Activated CD4-positive, alpha-beta T cell treated with anti-CD3 and anti-CD28 coated beads, Interleukin-2, Interleukin-4, amounts not matched to agents 100 ng/mL and 50 ng/mL, durations not matched to agents 16 hours and 8 hours (primary cell): ENCODE results near the gene TP73.
"Not testable (repeated sequence)": the region's sequence is repeated elsewhere in the genome, so short reads cannot be mapped to it uniquely, and the experiment has no call there.

Source experiments
- DNase-seq: peaks from one replicate; pipeline ENCODE4 v3.0.0-alpha.2; 2020; ENCODE audit warnings: low spot score

The TP73 gene

GRCh38 chr1:3618881-3619671, 33.2 kb upstream of the TP73 start:
- DNase-seq, result peak; percentile 76

- no peak for DNase-seq
Observed at GRCh38 chr1:3620708-3621107, 31.6 kb upstream of the TP73 start.

GRCh38 chr1:3621151-3621671, 31.1 kb upstream of the TP73 start:
- DNase-seq, result not testable (repeated sequence)

- DNase-seq, result not testable (repeated sequence)
Observed at GRCh38 chr1:3622102-3622501, 30.2 kb upstream of the TP73 start.

DNA sequence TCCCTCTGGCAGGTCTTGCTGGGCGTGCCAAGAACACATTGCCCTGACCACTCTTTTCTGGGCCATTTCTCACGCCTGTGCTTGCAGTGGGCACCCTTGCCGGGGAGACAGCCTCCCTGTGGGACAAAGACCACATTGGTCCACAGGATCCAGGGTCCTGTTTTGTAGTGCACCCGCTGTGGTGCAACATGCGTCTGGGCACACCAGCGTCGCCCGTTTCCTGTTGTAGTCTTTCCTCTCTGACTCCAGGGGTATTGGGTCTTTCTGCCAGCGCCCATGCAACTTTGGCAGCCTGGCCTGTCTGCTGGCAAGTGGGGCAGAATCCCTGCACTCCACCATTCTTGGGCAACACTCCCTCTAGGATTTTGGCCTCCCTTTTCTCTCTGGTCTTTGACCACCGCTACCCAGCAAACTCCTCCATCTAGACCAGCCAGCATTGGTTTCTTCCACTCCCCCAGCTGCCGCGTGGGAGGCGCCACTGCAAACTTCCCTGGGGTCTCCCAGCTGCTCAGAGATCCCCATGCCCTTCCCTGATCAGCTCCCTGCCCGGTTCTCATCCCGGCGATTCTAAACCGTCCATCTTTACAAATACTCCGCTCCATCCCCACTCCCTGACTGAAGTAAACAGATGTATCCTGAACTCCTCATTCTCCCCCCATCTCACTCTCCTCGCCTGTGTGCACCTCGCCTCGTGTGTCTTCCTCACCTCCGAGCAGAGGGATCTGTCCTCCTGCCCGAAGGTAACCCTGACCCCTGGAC, 28.7 kb upstream of the TP73 start:
- DNase-seq, result no peak

- DNase-seq, result peak; percentile 98
Observed at GRCh38 chr1:3624200-3625136, 27.8 kb upstream of the TP73 start, which contains the start of gene TPRG1L. TPRG1L (plus strand) TSS chr1:3625015; CDS start chr1:3625073, 58 bp downstream.

DNA sequence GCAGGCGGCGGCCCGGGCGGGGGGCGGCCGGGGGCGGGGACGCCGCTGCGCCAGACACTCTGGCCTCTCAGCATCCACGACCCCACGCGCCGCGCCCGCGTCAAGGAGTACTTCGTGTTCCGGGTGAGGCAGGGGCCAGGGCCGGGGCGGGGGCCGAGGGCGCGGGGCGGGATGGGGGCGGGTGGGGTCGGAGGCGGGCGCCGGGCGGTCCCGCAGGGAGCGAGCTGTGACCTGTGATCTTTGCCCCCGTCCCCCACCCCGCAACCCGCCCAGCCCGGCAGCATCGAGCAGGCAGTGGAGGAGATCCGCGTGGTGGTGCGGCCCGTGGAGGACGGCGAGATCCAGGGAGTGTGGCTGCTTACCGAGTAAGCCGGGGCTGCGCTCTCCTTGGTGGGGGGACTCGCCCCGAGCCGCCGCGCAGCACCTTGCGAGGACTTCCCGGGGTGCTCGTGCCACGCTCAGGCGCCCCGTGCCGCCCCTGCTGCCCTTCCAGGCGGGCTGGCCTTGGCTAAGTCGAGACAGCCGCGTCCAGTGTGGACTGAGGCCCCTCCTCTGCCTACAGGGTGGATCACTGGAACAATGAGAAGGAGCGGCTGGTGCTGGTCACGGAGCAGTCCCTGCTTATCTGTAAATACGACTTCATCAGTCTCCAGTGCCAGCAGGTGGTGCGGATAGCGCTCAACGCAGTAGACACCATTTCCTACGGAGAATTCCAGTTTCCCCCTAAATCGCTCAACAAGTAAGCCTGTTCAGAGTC, 27.0 kb upstream of the TP73 start:
- DNase-seq, result no peak

DNA sequence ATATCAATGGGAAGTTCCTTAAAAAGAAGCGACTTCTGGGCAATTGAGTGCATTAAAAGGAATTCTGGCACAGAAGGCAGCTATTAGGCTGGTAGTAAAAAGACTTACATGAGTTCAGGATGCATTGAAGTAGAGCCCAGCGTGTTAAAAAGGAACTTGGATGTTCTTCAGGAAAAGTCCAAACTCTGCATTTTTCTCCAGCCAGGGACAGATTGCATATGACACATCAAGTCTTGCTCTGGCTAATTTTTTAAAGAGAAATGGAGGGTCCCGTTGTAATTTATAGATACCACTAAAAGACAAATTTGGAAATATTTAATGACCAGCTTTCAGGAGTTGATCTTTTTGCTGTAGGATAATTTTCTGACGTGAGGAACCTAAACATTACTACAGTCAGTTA, 26.3 kb upstream of the TP73 start:
- no peak for DNase-seq

DNA sequence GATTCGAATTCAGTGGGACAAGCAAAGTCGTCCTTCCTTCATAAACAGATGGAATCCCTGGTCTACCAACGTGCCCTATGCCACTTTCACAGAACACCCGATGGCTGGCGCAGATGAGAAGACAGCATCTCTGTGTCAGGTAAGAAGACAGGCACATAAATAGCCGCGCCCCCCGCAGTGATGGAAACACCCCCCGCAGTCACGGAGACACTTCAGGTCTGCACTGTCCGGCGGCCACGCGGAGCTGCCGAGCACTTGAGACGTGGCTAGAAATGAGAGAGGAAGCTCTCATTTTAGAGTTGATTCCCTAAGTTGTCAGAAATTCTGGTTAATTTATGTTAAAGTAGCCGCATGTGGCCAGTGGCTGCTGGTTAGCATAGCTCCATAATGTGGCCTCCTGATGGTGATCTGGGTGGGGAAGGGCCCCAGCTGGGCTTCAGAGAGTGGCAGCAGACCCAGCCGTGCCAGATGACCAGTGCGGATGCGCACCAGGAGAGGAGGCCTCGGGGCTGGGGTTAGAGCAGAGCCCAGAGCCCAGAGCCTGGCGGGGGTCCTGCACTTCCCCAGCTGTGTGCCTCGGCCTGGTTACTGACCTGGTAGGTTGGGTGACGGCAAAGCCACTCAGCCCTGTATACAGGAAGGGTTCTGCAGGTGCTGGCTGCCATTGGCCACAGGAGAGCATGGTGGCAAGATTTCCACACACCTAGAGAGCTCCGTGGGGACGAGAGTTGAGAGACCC, 24.6 kb upstream of the TP73 start:
- no peak for DNase-seq

GRCh38 chr1:3628445-3628844, 23.9 kb upstream of the TP73 start:
- DNase-seq, result no peak

DNA sequence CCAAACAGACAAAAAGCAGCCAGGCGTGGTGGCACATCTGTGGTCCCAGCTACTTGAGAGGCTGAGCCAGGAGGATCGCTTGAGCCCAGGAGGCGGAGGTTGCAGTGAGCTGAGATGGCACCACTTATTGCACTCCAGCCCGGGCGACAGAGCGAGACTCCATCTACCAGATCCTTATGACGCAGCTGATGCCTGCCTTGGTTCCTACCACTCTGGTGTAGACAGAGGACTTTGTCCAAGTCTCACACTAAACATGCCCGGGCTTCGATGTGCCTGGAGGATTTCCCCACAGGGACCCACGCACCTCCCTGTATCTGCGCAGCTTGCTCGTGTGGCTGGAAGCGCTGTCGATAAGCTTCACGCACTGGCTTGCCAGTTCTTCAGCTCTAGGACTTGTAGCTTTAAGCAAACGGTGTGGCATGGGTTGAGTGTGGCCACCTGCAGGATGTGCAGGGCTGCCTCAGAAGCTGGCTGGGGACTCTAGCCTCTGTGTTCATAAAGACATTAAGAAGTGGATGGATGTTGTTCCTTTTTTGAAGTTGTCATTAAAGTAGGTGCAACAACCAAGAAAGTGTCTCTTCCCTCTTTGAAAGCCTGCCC, 22.7 kb upstream of the TP73 start:
- no peak for DNase-seq

DNA sequence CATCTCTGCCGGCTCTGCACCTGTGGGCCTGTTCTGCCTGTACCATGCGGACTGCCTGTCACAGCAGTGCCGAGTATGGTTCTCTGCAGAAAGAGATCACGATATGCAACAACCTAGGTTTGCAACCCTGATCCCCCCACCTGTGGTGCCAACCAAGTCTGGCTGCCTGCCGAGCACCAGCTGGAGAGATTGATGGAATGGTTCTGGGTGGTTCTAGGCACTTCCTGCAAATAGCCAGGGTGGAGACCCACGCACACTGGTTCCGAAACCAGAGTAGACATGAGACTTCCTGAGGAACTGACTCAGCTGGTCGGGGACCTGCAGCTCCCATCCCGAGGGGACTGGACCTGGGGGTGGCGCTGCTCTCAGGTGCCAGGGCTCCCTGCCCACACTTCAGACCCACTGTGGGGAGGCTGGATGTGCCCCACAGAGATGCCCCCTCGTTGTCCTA, 22.1 kb upstream of the TP73 start:
- no peak for DNase-seq

GRCh38 chr1:3630914-3631313, 21.4 kb upstream of the TP73 start:
- no peak for DNase-seq

DNA sequence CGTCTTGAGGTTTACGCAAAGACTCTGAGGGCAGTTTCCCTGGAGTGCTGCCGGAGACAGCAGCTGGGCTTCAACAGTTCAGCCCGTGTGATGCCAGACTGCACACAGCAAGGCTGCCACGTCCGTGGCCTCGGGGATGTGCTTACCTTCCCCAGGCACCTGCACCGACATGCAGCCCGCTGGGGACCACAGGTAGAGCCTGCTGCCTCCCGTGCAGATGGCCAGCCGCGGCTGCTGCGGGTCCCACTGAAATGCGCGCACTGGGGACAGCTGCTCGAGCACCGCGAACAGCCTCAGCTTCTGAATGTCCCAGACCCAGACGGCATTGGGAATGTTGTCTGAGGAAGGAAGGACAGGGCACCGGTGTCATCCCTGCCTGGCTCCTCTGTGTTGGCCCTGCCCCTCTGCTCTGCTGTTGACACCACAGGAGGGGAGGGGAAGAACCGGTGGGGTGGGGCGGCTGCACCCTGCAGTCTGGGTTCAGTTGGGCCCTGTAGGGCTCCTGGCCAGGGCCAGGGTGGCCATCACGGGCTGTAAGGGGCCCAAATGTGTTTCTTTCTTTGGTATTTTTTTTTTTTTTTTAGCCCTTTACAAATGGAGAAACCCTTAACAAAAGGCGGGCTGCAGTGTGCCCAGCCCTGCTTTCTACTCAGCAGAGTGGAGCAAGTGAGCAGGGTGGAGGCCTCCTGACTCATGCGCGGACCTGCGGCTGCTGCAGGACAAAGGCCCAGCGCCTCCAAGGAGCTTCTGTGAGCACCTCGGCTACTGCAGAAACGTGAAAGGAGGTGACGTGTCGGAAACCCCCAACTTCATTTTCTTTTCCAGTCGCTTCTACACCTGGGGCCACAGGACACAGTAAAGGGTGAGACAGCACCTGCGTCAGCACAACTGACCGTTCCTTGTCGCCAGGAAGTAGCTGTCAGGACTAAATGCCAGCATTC, 20.7 kb upstream of the TP73 start:
- DNase-seq, result no peak

DNA sequence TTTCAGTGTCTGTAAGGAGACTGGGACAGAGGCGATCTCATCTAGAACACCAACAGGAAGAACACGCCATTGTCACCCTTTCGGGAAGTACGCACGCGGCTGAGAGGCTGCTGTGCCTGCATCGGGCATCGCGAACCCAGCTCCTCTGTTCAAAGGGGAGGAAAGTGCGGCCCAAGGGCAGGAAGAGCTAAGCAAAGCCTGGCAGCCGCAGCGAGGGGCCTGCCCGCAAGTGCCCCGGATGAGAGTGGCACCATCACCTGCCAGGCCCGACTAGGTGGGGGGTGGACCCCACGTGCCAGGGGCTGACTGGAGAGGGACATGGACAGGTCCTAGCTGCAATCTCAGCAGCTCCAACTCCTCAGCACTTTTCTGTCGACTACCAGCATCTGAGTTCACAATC, 20.0 kb upstream of the TP73 start:
- no peak for DNase-seq

DNA sequence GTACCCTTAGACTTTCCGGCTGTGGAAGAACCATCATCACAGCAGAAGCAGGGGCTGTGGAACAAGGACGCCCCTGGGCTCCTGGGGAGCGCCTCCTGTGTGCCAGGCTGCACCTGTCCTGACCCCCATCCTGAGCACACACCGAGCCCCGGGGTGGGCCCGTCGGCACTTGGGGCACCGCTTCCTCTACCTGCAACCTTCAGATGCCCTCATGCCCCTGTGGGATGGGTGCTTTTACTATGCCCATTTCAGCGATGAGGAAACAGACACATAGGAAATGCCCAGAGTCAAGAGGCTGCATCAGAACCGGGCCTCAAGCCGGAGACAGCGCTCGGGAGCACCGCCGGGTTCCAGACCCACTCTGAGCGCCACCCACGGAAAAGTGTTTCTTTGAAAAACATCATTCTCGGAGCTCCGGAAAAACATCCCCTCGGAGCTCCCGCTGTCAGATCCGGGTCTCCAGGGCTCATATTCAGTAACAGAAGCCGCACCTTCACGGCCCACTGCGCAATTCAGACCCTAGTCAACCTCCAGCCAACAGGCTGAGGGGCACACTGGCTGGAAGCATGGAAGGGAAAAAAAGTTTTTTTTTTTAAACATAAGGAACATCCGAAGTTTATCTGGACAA, 19.5 kb upstream of the TP73 start:
- no peak for DNase-seq

DNA sequence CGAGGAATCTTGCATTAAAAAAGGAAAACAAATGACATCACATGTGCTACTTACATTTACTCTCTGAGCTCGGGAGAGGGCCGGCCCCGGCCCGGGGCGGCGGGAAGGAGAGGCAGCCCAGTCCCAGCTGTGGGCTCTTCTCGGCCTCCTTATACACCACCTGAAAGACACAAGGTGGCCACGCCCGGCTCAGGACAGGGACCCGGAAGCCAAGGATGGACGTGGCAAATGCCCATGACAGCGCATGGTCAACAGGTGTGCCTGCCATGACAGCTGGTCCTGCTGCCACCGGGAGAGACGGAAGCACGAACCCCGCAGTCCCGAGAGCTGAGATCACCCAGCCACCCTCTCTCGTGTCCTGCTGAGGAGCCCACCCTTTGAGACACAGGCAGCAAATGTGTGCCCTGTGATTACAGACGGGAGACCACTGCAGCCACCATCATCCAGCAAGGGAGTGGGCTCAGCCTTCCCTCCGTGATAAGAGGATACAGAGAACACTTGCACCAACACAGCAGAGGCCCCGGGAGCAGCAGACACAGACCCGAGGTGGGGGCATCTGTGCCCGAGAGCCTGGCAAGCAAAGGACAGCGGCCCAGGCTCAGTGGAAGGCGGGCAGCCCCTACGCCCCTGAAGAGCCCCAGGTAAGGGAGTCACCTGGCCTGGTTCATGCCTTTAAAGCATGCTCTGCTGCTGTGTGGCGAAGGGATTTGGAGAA, 18.8 kb upstream of the TP73 start:
- no peak for DNase-seq
